ENCODE results near the gene LSAMP. TPM values are rescaled to one million over a fixed set of nuclear protein-coding genes. Genes with fewer than 3 reads are reported as not detected.

Gene LSAMP
- not detected in 2 replicates for total RNA-seq
- total RNA-seq (2013) = 0.26 TPM
- not detected in 2 replicates for polyA plus RNA-seq
- polyA minus RNA-seq = not detected in 2 replicates

DNA sequence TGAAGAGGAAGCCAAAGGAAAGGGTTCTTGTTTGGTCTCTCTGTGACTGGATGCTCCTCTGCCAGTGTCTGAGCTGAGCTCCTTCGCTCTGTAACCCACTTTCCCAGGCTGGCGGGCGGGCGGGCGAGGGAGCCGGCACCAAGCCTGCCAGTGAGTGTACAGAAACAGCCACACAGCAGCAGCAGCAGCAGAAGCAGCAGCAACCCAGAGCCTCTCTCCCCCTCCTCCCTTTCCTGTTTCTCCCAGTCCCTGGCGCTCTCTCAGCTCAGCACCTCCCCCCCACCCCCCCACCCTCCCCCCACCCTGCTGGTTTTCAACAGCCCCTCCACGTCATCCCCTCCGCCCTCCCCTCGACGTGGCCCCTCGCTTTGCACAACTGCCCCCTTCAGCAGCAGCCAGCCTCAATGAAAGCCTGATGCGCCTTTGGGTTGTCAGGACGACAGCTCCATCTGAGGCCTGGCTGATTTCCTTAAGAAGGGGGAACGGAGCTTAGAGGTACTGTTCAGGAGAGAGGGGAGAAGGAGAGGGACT, at the start of gene LSAMP:
Gene LSAMP (minus strand): TSS at position 177 of the 531 bp plus-strand sequence.
- Mint-ChIP-seq H3K4me3 (no peak within 1 kb of the TSS), H3K27ac (no peak within 1 kb of the TSS), H3K27me3 (peaks cover 3% of the 10 kb centered on the region), H3K4me1 (no peaks in the 10 kb centered on the region), H3K9me3 (ENCODE audit: insufficient read depth) (no peaks in the 10 kb centered on the region)
- H3K79me2 ChIP-seq (ENCODE audit: control insufficient read depth, insufficient read depth, low read length) = no peaks in the 10 kb centered on the region
- TF ChIP-seq EZH2 (IDR thresholded peaks at IDR 0.05; ENCODE audit: borderline replicate concordance, insufficient read depth, low read depth, low read length, poor library complexity, severe bottlenecking) = no peak
- TF ChIP-seq CTCF (IDR thresholded peaks at IDR 0.05) = no peak
- 9% methylated on average over 9 of the region's 15 CpGs for WGBS (ENCODE audit: insufficient coverage)
- POLR2A ChIA-PET = no interaction called here
- intact Hi-C loops (cut with micrococcal nuclease) = no loop called here
- H3K4me2 ChIP-seq (replicated peaks; ENCODE audit: low read depth, low read length, poor library complexity, severe bottlenecking) = no peak within 1 kb of the TSS
- H3K27me3 ChIP-seq (replicated peaks in 1 of 4; ENCODE audit: control extremely low read depth in 1 of 4, control insufficient read depth in 3 of 4, insufficient read depth in 4 of 4, low read length in 3 of 4) = peaks cover 0 to 2% (median 0%) of the 10 kb centered on the region in 4 experiments
- no peak within 1 kb of the TSS for H3K9ac ChIP-seq (ENCODE audit: low read length)
- CTCF ChIA-PET = interaction anchor here (0.6 kb wide), 1 partner anchor 49 kb away, joined by 4 read pairs; no protein-coding TSS in a partner anchor
- no peaks in the 10 kb centered on the region for H3K36me3 ChIP-seq (replicated peaks in 1 of 2; ENCODE audit: control extremely low read depth in 1 of 2, control insufficient read depth in 1 of 2, extremely low read depth in 1 of 2, insufficient read depth in 2 of 2, low read length in 1 of 2)
- H4K20me1 ChIP-seq (ENCODE audit: control insufficient read depth, insufficient read depth, low read length, poor library complexity, severe bottlenecking) = no peaks in the 10 kb centered on the region
- DNase-seq = no peak
- no peaks in the 10 kb centered on the region for H3K4me1 ChIP-seq (ENCODE audit: control insufficient read depth in 2 of 2, insufficient read depth in 2 of 2, low read length in 2 of 2)
- peaks cover 0 to 7% (median 0%) of the 10 kb centered on the region in 3 donors for H3K9me3 ChIP-seq (ENCODE audit: control extremely low read depth in 1 of 3, control insufficient read depth in 2 of 3, insufficient read depth in 1 of 3, low read length in 2 of 3)
- no peak for ATAC-seq (ENCODE audit: low read depth)
- no peak within 1 kb of the TSS for H3K27ac ChIP-seq (ENCODE audit: low read length in 2 of 2)
- no peak within 1 kb of the TSS for H3K4me3 ChIP-seq (ENCODE audit: control extremely low read depth in 1 of 5, extremely low read depth in 1 of 5, insufficient read depth in 1 of 5, low read depth in 2 of 5, low read length in 4 of 5)
- no peak within 1 kb of the TSS for H2AFZ ChIP-seq (ENCODE audit: insufficient read depth, low read depth, low read length, poor library complexity, severe bottlenecking)

GRCh38 chr3:116492379-116492778, 47.1 kb upstream of the LSAMP start:
- Mint-ChIP-seq H3K4me3 (no peak overlapping the region), H3K27me3 (no peaks in the 10 kb centered on the region), H3K9me3 (ENCODE audit: insufficient read depth) (peaks cover 2% of the 10 kb centered on the region), H3K27ac (no peak overlapping the region), H3K4me1 (no peaks in the 10 kb centered on the region)
- intact Hi-C loops (cut with micrococcal nuclease) = no loop called here
- H3K9ac ChIP-seq (ENCODE audit: low read length) = no peak overlapping the region
- WGBS (ENCODE audit: insufficient coverage) = no CpG with 5 or more reads among the region's 2 CpGs
- TF ChIP-seq EZH2 (IDR thresholded peaks at IDR 0.05; ENCODE audit: borderline replicate concordance, insufficient read depth, low read depth, low read length, poor library complexity, severe bottlenecking) = no peak
- no peak for TF ChIP-seq CTCF (IDR thresholded peaks at IDR 0.05)
- DNase-seq = no peak
- no peaks in the 10 kb centered on the region for H3K79me2 ChIP-seq (ENCODE audit: control insufficient read depth, insufficient read depth, low read length)
- H2AFZ ChIP-seq (ENCODE audit: insufficient read depth, low read depth, low read length, poor library complexity, severe bottlenecking) = no peak overlapping the region
- no peak overlapping the region for H3K4me3 ChIP-seq (ENCODE audit: control extremely low read depth in 1 of 5, extremely low read depth in 1 of 5, insufficient read depth in 1 of 5, low read depth in 2 of 5, low read length in 4 of 5)
- ChIA-PET POLR2A (no interaction called here), CTCF (no interaction called here)
- no peak overlapping the region for H3K4me2 ChIP-seq (replicated peaks; ENCODE audit: low read depth, low read length, poor library complexity, severe bottlenecking)
- no peaks in the 10 kb centered on the region for H3K36me3 ChIP-seq (replicated peaks in 1 of 2; ENCODE audit: control extremely low read depth in 1 of 2, control insufficient read depth in 1 of 2, extremely low read depth in 1 of 2, insufficient read depth in 2 of 2, low read length in 1 of 2)
- no peaks in the 10 kb centered on the region for H3K27me3 ChIP-seq (replicated peaks in 1 of 4; ENCODE audit: control extremely low read depth in 1 of 4, control insufficient read depth in 3 of 4, insufficient read depth in 4 of 4, low read length in 3 of 4)
- peaks cover 0 to 6% (median 0%) of the 10 kb centered on the region in 3 donors for H3K9me3 ChIP-seq (ENCODE audit: control extremely low read depth in 1 of 3, control insufficient read depth in 2 of 3, insufficient read depth in 1 of 3, low read length in 2 of 3)
- H3K4me1 ChIP-seq (ENCODE audit: control insufficient read depth in 2 of 2, insufficient read depth in 2 of 2, low read length in 2 of 2) = no peaks in the 10 kb centered on the region
- no peak for ATAC-seq (ENCODE audit: low read depth)
- no peaks in the 10 kb centered on the region for H4K20me1 ChIP-seq (ENCODE audit: control insufficient read depth, insufficient read depth, low read length, poor library complexity, severe bottlenecking)
- no peak overlapping the region for H3K27ac ChIP-seq (ENCODE audit: low read length in 2 of 2)
